ENCODE data around the gene MYH9.

- no peak for TF ChIP-seq CTCF (IDR thresholded peaks at IDR 0.05)
- peak; percentile 30 to 35 for TF ChIP-seq POLR2A (IDR thresholded peaks at IDR 0.05)
Observed at GRCh38 chr22:36366291-36366708, 21.5 kb downstream of the MYH9 start.
